HEK293T (cell line): ENCODE measurements around the gene CHKA.
A peak's percentile ranks its signal among the peaks of the same experiment; 100 is the strongest.

Source experiments
- ARNT ChIP-seq: fragments of 450-650 bp; IDR thresholded peaks from 2 replicates; pipeline ENCODE4 v1.6.1; 2017; ENCODE audit warnings: mild to moderate bottlenecking
- CTBP1 ChIP-seq: fragments of 450-650 bp; IDR thresholded peaks from 2 replicates; pipeline ENCODE4 v1.6.1; 2016; ENCODE audit warnings: borderline replicate concordance
- FOXA1 ChIP-seq: fragments of 450-650 bp; IDR thresholded peaks from 2 replicates; pipeline ENCODE4 v1.6.1; 2016; ENCODE audit warnings: mild to moderate bottlenecking
- FOXK2 ChIP-seq: fragments of 450-650 bp; IDR thresholded peaks from 2 replicates; pipeline ENCODE4 v1.6.1; 2016; ENCODE audit warnings: mild to moderate bottlenecking
- FOXM1 ChIP-seq: fragments of 450-650 bp; IDR thresholded peaks from 2 replicates; pipeline ENCODE4 v1.6.1; 2017; ENCODE audit warnings: mild to moderate bottlenecking, borderline replicate concordance
- L3MBTL2 ChIP-seq: fragments of 450-650 bp; conservative IDR thresholded peaks from 2 replicates; pipeline ENCODE4 v1.6.1; 2016; ENCODE audit warnings: mild to moderate bottlenecking
- LEF1 ChIP-seq: fragments of 450-650 bp; IDR thresholded peaks from 2 replicates; pipeline ENCODE4 v1.6.1; 2017; ENCODE audit warnings: mild to moderate bottlenecking, borderline replicate concordance
- NFRKB ChIP-seq: fragments of 450-650 bp; IDR thresholded peaks from 2 replicates; pipeline ENCODE4 v1.6.1; 2016; ENCODE audit warnings: mild to moderate bottlenecking, moderate library complexity
- SP1 ChIP-seq: fragments of 450-650 bp; IDR thresholded peaks from 2 replicates; pipeline ENCODE4 v1.6.1; 2017
- ZNF384 ChIP-seq: fragments of 450-650 bp; IDR thresholded peaks from 2 replicates; pipeline ENCODE4 v1.6.1; 2016

DNA sequence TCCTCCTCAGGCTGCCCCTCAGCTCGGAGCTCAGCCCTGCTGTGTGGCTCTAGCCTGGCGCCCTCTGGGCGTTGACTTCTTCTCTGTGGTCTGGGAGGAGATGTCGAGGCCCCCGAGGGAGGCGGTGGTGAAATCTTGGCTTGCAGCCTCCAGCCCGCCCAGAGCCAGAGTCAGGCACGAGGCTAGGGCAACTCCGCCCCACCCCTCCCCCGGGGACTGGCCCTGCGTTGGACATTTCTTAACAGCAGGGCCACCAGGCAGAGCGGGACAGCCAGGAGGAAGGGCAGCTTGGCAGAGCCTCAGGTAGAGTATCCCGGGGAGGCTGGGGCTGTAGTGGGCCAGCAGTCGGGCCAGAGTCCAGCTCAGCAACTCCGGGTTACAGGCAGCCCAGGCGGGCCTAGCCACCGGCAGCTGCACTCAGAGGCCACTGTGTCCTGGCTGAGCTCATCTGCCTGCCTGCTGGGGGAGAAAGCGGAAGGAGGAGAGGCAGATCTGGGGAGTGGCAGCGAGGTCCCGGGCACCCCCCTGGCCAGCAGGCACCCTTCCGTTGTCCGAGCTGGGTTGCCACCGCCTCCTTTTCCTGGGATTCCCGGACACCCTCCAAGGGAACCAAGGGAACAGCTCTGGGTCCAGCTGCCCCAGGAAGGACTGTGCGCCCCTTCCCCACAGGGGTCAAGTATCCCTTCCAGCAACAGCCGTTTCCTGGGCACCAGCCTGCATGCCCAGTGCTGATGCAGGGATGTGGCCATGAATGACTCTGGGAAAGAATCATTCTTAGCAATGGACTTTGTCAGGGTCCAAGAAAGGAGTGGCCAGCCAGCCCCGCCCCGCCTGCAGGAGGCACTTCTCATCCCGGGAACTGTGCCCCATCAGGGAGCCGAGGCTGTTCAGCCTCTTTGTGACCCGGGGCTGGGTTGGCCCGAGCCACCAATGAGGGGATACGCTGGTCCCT, 110.8 kb downstream of the CHKA start, which contains the start of gene ALDH3B1:
- TF ChIP-seq FOXA1 (no peak), FOXM1 (no peak), CTBP1 (no peak), LEF1 (no peak), SP1 (no peak), L3MBTL2 (peak; percentile 64), NFRKB (no peak), ZNF384 (no peak), ARNT (no peak), FOXK2 (no peak)
